ENCODE measurements around the gene RAPGEF6.

DNA sequence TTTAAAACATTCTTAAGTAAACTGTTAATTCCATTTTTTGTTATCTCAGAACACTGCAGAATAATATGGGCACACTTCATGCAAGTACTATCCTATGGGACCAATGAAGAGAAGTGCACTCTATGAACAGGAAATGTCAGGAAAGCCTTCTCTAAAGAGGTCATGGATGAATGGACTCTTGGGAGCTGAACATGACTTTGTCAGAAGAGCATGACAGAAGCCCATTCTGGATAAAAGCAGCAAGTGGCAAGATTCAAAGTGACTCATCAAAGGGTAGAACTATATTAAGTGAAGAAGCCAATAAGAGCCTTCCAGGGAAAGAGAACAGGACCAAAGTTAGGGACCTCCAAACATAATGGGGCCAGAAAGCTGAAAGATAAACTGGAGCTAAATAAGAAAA is 94.0 kb downstream of the RAPGEF6 start:
- TF ChIP-seq CTCF (IDR thresholded peaks at IDR 0.05): no peak
- TF ChIP-seq POLR2AphosphoS5 (IDR thresholded peaks at IDR 0.05; ENCODE audit: low read depth, low read length): no peak
- TF ChIP-seq, protein P1, sequence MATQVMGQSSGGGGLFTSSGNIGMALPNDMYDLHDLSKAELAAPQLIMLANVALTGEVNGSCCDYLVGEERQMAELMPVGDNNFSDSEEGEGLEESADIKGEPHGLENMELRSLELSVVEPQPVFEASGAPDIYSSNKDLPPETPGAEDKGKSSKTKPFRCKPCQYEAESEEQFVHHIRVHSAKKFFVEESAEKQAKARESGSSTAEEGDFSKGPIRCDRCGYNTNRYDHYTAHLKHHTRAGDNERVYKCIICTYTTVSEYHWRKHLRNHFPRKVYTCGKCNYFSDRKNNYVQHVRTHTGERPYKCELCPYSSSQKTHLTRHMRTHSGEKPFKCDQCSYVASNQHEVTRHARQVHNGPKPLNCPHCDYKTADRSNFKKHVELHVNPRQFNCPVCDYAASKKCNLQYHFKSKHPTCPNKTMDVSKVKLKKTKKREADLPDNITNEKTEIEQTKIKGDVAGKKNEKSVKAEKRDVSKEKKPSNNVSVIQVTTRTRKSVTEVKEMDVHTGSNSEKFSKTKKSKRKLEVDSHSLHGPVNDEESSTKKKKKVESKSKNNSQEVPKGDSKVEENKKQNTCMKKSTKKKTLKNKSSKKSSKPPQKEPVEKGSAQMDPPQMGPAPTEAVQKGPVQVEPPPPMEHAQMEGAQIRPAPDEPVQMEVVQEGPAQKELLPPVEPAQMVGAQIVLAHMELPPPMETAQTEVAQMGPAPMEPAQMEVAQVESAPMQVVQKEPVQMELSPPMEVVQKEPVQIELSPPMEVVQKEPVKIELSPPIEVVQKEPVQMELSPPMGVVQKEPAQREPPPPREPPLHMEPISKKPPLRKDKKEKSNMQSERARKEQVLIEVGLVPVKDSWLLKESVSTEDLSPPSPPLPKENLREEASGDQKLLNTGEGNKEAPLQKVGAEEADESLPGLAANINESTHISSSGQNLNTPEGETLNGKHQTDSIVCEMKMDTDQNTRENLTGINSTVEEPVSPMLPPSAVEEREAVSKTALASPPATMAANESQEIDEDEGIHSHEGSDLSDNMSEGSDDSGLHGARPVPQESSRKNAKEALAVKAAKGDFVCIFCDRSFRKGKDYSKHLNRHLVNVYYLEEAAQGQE (IDR thresholded peaks at IDR 0.05; ENCODE audit: insufficient read depth in 1 of 2, low read depth in 2 of 2, low read length in 1 of 2): no peak
- no peak for TF ChIP-seq SIN3A (IDR thresholded peaks at IDR 0.05; ENCODE audit: borderline replicate concordance, insufficient read depth, low read depth, low read length)
